MM.1S (cell line): Measurements from ENCODE around the gene COL27A1.

ENCODE experiments used
- CTCF ChIP-seq: fragments of 300-600 bp; sonication (generic); IDR thresholded peaks from 2 replicates; pipeline ENCODE4 v1.5.1; 2016; ENCODE audit warnings: antibody characterized with exemption, low read length, mixed read lengths
- EZH2 ChIP-seq: fragments of 300-600 bp; sonication (generic); optimal IDR thresholded peaks from 2 replicates; pipeline ENCODE3; 2017; ENCODE audit warnings: low read depth, mild to moderate bottlenecking, antibody characterized with exemption, low read length, mixed read lengths
- EZH2phosphoT487 ChIP-seq: fragments of 300-600 bp; sonication (generic); IDR thresholded peaks from 2 replicates; pipeline ENCODE4 v1.6.1; 2018; ENCODE audit warnings: antibody characterized with exemption, low read length

- TF ChIP-seq CTCF (no peak), EZH2 (no peak), EZH2phosphoT487 (no peak)
These were observed 144.2 kb downstream of the COL27A1 start for GRCh38 chr9:114299286-114300152.
